ENCODE measurements around the gene ROBO1. TPM values are rescaled to one million over a fixed set of nuclear protein-coding genes. Genes with fewer than 3 reads are reported as not detected.

The ROBO1 gene
- total RNA-seq, 1 experiment from 2014 or later: 32.2 TPM

DNA sequence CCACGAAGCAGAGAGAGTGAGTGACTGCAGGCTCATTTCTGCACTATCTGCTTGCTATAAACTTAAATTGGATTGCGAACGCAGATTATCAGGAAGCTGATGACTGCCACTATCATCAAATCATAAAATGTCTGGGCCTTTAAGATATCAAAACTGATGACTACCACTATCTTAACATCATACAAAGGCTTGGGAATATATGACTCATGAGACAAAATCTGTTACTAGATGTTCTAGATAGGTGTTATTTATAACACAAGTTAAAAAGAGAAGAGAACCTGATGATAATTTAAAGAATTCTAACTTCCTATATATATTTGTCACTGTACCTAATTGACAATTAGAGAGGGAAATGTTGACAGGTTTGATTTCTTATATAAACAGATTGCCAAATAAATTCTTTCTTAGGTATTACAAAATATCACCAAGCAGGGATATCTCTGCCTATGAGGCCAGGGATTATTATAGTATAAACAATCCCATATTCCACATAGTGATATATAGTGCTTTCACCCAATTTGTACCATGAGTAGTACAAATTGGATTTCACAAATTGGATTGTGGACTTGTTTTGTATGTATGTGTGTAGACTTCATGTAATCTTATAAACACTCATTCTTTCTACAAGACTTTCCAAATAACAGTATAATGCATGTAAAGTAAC, 1157.2 kb downstream of the ROBO1 start:
- H3K4me1 Mint-ChIP-seq (ENCODE audit: insufficient read depth, unreplicated experiment): no peaks in the 10 kb centered on the region
- no peaks in the 10 kb centered on the region for H3K9me3 Mint-ChIP-seq (ENCODE audit: unreplicated experiment)
- ChIA-PET POLR2A (no interaction called here), CTCF (no interaction called here)
- no peak for DNase-seq (ENCODE audit: unreplicated experiment)
- TF ChIP-seq, protein P1, sequence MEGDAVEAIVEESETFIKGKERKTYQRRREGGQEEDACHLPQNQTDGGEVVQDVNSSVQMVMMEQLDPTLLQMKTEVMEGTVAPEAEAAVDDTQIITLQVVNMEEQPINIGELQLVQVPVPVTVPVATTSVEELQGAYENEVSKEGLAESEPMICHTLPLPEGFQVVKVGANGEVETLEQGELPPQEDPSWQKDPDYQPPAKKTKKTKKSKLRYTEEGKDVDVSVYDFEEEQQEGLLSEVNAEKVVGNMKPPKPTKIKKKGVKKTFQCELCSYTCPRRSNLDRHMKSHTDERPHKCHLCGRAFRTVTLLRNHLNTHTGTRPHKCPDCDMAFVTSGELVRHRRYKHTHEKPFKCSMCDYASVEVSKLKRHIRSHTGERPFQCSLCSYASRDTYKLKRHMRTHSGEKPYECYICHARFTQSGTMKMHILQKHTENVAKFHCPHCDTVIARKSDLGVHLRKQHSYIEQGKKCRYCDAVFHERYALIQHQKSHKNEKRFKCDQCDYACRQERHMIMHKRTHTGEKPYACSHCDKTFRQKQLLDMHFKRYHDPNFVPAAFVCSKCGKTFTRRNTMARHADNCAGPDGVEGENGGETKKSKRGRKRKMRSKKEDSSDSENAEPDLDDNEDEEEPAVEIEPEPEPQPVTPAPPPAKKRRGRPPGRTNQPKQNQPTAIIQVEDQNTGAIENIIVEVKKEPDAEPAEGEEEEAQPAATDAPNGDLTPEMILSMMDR (IDR thresholded peaks at IDR 0.05; ENCODE audit: unreplicated experiment): no peak
- H3K27me3 Mint-ChIP-seq (ENCODE audit: insufficient read depth, unreplicated experiment): no peaks in the 10 kb centered on the region
- intact Hi-C loops (cut with micrococcal nuclease): no loop called here
- H3K27ac Mint-ChIP-seq (ENCODE audit: low read depth, unreplicated experiment): peak overlapping the region; percentile 31
- H3K36me3 Mint-ChIP-seq (ENCODE audit: insufficient read depth, unreplicated experiment): no peaks in the 10 kb centered on the region
- H3K4me3 Mint-ChIP-seq (ENCODE audit: unreplicated experiment): no peak overlapping the region
- no TSS peak for BruUV-seq (replicated peaks)

DNA sequence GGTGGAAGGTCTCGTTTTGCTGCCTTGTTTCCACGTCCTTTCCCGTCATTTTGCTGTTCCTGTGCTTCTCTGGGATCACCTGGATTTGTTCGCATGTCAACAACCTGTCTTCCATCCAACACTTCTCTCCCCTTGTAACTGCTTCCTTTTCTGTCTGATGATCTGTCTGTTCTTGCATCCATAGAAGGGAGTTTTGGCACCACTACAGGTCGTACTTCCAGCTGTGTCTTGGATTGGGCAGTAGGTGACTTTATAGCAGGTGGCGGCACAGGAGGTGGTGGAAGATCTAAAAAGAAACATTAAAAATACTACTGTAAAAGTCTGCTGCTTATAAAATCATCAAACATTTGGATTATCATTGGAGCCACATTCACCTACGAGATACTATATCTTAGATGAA, 1161.0 kb downstream of the ROBO1 start:
- Mint-ChIP-seq H3K4me3 (ENCODE audit: unreplicated experiment) (no peak overlapping the region), H3K27ac (ENCODE audit: low read depth, unreplicated experiment) (no peak overlapping the region), H3K27me3 (ENCODE audit: insufficient read depth, unreplicated experiment) (no peaks in the 10 kb centered on the region), H3K4me1 (ENCODE audit: insufficient read depth, unreplicated experiment) (no peaks in the 10 kb centered on the region), H3K9me3 (ENCODE audit: unreplicated experiment) (no peaks in the 10 kb centered on the region), H3K36me3 (ENCODE audit: insufficient read depth, unreplicated experiment) (no peaks in the 10 kb centered on the region)
- TF ChIP-seq, protein P1 (IDR thresholded peaks at IDR 0.05; ENCODE audit: unreplicated experiment): no peak
- no TSS peak for BruUV-seq (replicated peaks)
- CTCF ChIA-PET: interaction anchor here (0.6 kb wide), 1 partner anchor 234 kb away, joined by 3 read pairs; no protein-coding TSS in a partner anchor
- intact Hi-C loops (cut with micrococcal nuclease): no loop called here
- POLR2A ChIA-PET: no interaction called here
- DNase-seq (ENCODE audit: unreplicated experiment): no peak

DNA sequence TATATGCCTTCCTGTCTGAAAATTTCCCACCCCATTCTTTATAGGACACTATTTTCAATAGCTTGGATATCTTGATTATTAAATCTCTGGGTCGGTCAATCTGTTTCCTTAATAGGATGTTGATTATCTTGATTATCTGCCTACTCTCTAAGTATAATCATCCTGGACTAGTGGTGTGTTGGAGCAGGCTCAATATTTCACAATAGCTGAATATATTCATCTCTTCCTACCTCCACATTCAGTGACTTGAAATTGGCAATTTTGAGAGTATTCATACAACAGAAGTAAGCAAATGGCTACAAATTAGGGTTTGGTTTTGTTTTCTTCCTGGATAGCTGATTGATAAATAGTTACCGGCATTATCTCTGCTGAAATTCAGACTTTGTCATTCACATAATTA, 1162.6 kb downstream of the ROBO1 start:
- no peak for DNase-seq (ENCODE audit: unreplicated experiment)
- no peak overlapping the region for H3K27ac Mint-ChIP-seq (ENCODE audit: low read depth, unreplicated experiment)
- ChIA-PET POLR2A (no interaction called here), CTCF (interaction anchor here (0.6 kb wide), 1 partner anchor 1042 kb away, joined by 3 read pairs; no protein-coding TSS in a partner anchor)
- TF ChIP-seq, protein P1 (IDR thresholded peaks at IDR 0.05; ENCODE audit: unreplicated experiment): no peak
- intact Hi-C loops (cut with micrococcal nuclease): no loop called here
- no peaks in the 10 kb centered on the region for H3K36me3 Mint-ChIP-seq (ENCODE audit: insufficient read depth, unreplicated experiment)
- H3K4me3 Mint-ChIP-seq (ENCODE audit: unreplicated experiment): no peak overlapping the region
- BruUV-seq (replicated peaks): no TSS peak
- H3K4me1 Mint-ChIP-seq (ENCODE audit: insufficient read depth, unreplicated experiment): no peaks in the 10 kb centered on the region
- no peaks in the 10 kb centered on the region for H3K27me3 Mint-ChIP-seq (ENCODE audit: insufficient read depth, unreplicated experiment)
- H3K9me3 Mint-ChIP-seq (ENCODE audit: unreplicated experiment): no peaks in the 10 kb centered on the region

GRCh38 chr3:78604341-78604740, 1163.5 kb downstream of the ROBO1 start:
- TF ChIP-seq, protein P1 (IDR thresholded peaks at IDR 0.05; ENCODE audit: unreplicated experiment): no peak
- no TSS peak for BruUV-seq (replicated peaks)
- Mint-ChIP-seq H3K27ac (ENCODE audit: low read depth, unreplicated experiment) (no peak overlapping the region), H3K36me3 (ENCODE audit: insufficient read depth, unreplicated experiment) (no peaks in the 10 kb centered on the region), H3K4me1 (ENCODE audit: insufficient read depth, unreplicated experiment) (no peaks in the 10 kb centered on the region), H3K9me3 (ENCODE audit: unreplicated experiment) (no peaks in the 10 kb centered on the region), H3K4me3 (ENCODE audit: unreplicated experiment) (no peak overlapping the region), H3K27me3 (ENCODE audit: insufficient read depth, unreplicated experiment) (no peaks in the 10 kb centered on the region)
- CTCF ChIA-PET: interaction anchor here (0.6 kb wide), 2 partner anchors 13 to 362 kb away, joined by 3 read pairs; no protein-coding TSS in a partner anchor
- POLR2A ChIA-PET: no interaction called here
- intact Hi-C loops (cut with micrococcal nuclease): no loop called here
- peak; percentile 40 for DNase-seq (ENCODE audit: unreplicated experiment)

Data from MCF 10A (cell line).